Measurements from ENCODE around the gene UGGT1. TPM values are rescaled to one million over a fixed set of nuclear protein-coding genes. Genes with fewer than 3 reads are reported as not detected.

Gene UGGT1
- total RNA-seq, 1 donor from 2014 or later = 68.0 TPM

- DNase-seq (ENCODE audit: low read depth) (no peak), FAIRE-seq (no peak)
- Mint-ChIP-seq H3K4me1 (ENCODE audit: low read depth, unreplicated experiment) (no peaks in the 10 kb centered on the region), H3K36me3 (ENCODE audit: low read depth, unreplicated experiment) (peaks cover 3% of the 10 kb centered on the region), H3K9me3 (ENCODE audit: unreplicated experiment) (no peaks in the 10 kb centered on the region), H3K4me3 (ENCODE audit: unreplicated experiment) (peak overlapping the region; percentile 87), H3K27ac (ENCODE audit: unreplicated experiment) (no peak overlapping the region), H3K27me3 (ENCODE audit: low read depth, unreplicated experiment) (no peaks in the 10 kb centered on the region)
- H3K4me1 ChIP-seq (ENCODE audit: insufficient read depth, low read length) = peaks cover 4% of the 10 kb centered on the region
- H2AFZ ChIP-seq (ENCODE audit: low read depth, low read length) = no peak overlapping the region
- TF ChIP-seq CTCF (IDR thresholded peaks at IDR 0.05; ENCODE audit: insufficient read depth, low read depth, low read length) = no peak
- no peak for TF ChIP-seq EZH2 (IDR thresholded peaks at IDR 0.05; ENCODE audit: insufficient read depth, low read length)
- no peak overlapping the region for H3K27ac ChIP-seq (ENCODE audit: low read depth, low read length)
- peaks cover 46% of the 10 kb centered on the region for H4K20me1 ChIP-seq (ENCODE audit: insufficient read depth, low read length)
- no peaks in the 10 kb centered on the region for H3K27me3 ChIP-seq (ENCODE audit: insufficient read depth, low read length)
- H3K79me2 ChIP-seq (ENCODE audit: insufficient read depth, low read length) = peaks cover 65% of the 10 kb centered on the region
- peak overlapping the region; percentile 99 for H3K4me3 ChIP-seq (ENCODE audit: insufficient read depth, low read depth, low read length)
- H3K36me3 ChIP-seq (ENCODE audit: insufficient read depth, low read length) = peaks cover 5% of the 10 kb centered on the region
- H3K4me2 ChIP-seq (ENCODE audit: low read length) = peak overlapping the region; percentile 93
- H3K9ac ChIP-seq (ENCODE audit: low read length) = peak overlapping the region; percentile 97
- no peaks in the 10 kb centered on the region for H3K9me3 ChIP-seq (ENCODE audit: insufficient read depth, low read depth, low read length)
Observed at GRCh38 chr2:128092656-128093055, 1.7 kb downstream of the UGGT1 start.

DNA sequence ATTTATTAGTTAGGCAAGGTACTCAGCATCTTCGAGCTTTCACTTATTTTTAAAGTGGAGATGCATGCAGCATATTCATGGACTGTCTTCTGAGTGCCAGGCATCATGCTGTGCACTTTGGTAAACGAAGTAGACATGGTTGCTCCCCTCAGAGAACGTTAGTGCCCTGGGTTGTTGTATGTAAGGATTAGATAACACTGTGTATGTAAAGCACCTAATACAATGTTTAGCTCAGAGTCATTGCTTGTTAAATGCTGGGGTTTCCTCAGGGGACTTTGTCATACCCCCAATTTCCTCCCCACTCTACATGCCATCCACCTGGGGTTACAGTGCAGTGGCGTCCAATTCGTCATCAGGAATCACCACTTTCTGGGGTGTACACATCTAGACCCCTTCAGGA is 2.8 kb downstream of the UGGT1 start:
- TF ChIP-seq CTCF (IDR thresholded peaks at IDR 0.05; ENCODE audit: insufficient read depth, low read depth, low read length) (no peak), EZH2 (IDR thresholded peaks at IDR 0.05; ENCODE audit: insufficient read depth, low read length) (no peak)
- DNase-seq (ENCODE audit: low read depth) = no peak
- FAIRE-seq = no peak
- H3K9me3 Mint-ChIP-seq (ENCODE audit: unreplicated experiment) = no peaks in the 10 kb centered on the region
- H3K36me3 ChIP-seq (ENCODE audit: insufficient read depth, low read length) = peaks cover 6% of the 10 kb centered on the region
- H2AFZ ChIP-seq (ENCODE audit: low read depth, low read length) = no peak overlapping the region
- no peak overlapping the region for H3K27ac Mint-ChIP-seq (ENCODE audit: unreplicated experiment)
- H3K4me3 Mint-ChIP-seq (ENCODE audit: unreplicated experiment) = no peak overlapping the region
- H3K4me1 Mint-ChIP-seq (ENCODE audit: low read depth, unreplicated experiment) = no peaks in the 10 kb centered on the region
- H4K20me1 ChIP-seq (ENCODE audit: insufficient read depth, low read length) = peaks cover 50% of the 10 kb centered on the region
- H3K27me3 ChIP-seq (ENCODE audit: insufficient read depth, low read length) = no peaks in the 10 kb centered on the region
- H3K4me3 ChIP-seq (ENCODE audit: insufficient read depth, low read depth, low read length) = no peak overlapping the region
- no peaks in the 10 kb centered on the region for H3K9me3 ChIP-seq (ENCODE audit: insufficient read depth, low read depth, low read length)
- H3K27me3 Mint-ChIP-seq (ENCODE audit: low read depth, unreplicated experiment) = no peaks in the 10 kb centered on the region
- no peak overlapping the region for H3K4me2 ChIP-seq (ENCODE audit: low read length)
- no peak overlapping the region for H3K27ac ChIP-seq (ENCODE audit: low read depth, low read length)
- H3K36me3 Mint-ChIP-seq (ENCODE audit: low read depth, unreplicated experiment) = peaks cover 3% of the 10 kb centered on the region
- H3K9ac ChIP-seq (ENCODE audit: low read length) = no peak overlapping the region
- peaks cover 76% of the 10 kb centered on the region for H3K79me2 ChIP-seq (ENCODE audit: insufficient read depth, low read length)
- H3K4me1 ChIP-seq (ENCODE audit: insufficient read depth, low read length) = peaks cover 4% of the 10 kb centered on the region

- H3K27ac Mint-ChIP-seq (ENCODE audit: unreplicated experiment) = no peak overlapping the region
- Histone ChIP-seq H3K9me3 (ENCODE audit: insufficient read depth, low read depth, low read length) (no peaks in the 10 kb centered on the region), H3K36me3 (ENCODE audit: insufficient read depth, low read length) (peaks cover 12% of the 10 kb centered on the region), H3K79me2 (ENCODE audit: insufficient read depth, low read length) (peaks cover 86% of the 10 kb centered on the region), H3K4me2 (ENCODE audit: low read length) (no peak overlapping the region), H3K27ac (ENCODE audit: low read depth, low read length) (no peak overlapping the region), H3K4me3 (ENCODE audit: insufficient read depth, low read depth, low read length) (no peak overlapping the region), H3K4me1 (ENCODE audit: insufficient read depth, low read length) (peaks cover 4% of the 10 kb centered on the region), H2AFZ (ENCODE audit: low read depth, low read length) (no peak overlapping the region), H4K20me1 (ENCODE audit: insufficient read depth, low read length) (peaks cover 50% of the 10 kb centered on the region), H3K9ac (ENCODE audit: low read length) (no peak overlapping the region), H3K27me3 (ENCODE audit: insufficient read depth, low read length) (no peaks in the 10 kb centered on the region)
- DNase-seq (ENCODE audit: low read depth) = no peak
- FAIRE-seq = no peak
- no peak overlapping the region for H3K4me3 Mint-ChIP-seq (ENCODE audit: unreplicated experiment)
- H3K36me3 Mint-ChIP-seq (ENCODE audit: low read depth, unreplicated experiment) = peaks cover 4% of the 10 kb centered on the region
- no peaks in the 10 kb centered on the region for H3K4me1 Mint-ChIP-seq (ENCODE audit: low read depth, unreplicated experiment)
- TF ChIP-seq EZH2 (IDR thresholded peaks at IDR 0.05; ENCODE audit: insufficient read depth, low read length) = no peak
- TF ChIP-seq CTCF (IDR thresholded peaks at IDR 0.05; ENCODE audit: insufficient read depth, low read depth, low read length) = no peak
- H3K9me3 Mint-ChIP-seq (ENCODE audit: unreplicated experiment) = no peaks in the 10 kb centered on the region
- H3K27me3 Mint-ChIP-seq (ENCODE audit: low read depth, unreplicated experiment) = no peaks in the 10 kb centered on the region
Observed at GRCh38 chr2:128095201-128095600, 4.2 kb downstream of the UGGT1 start.
